IMR-90 (cell line): ENCODE data around the gene MAP2K5. TPM values are rescaled to one million over a fixed set of nuclear protein-coding genes. Genes with fewer than 3 reads are reported as not detected.

Experiments
- ATAC-seq: fragments of 200-7000 bp; cut with Tn5 transposase; 2 replicates; pipeline ENCODE4 v1.9.1; 2020; ENCODE audit warnings: low read depth, mild to moderate bottlenecking, moderate library complexity
- BruUV-seq: library from RNA; stranded (reverse); fragments of 400-500 nt; replicated peaks from 2 replicates; lab custom pipeline; 2021; lab: Mats Ljungman, UMichigan
- CTCF ChIA-PET: fragments of 300-600 bp; formaldehyde crosslinking; extraction: SDS; loops from one replicate; lab custom pipeline; 2021; ENCODE audit warnings: antibody characterized with exemption; lab: Yijun Ruan, JAX
- POLR2A ChIA-PET: fragments of 300-600 bp; sonication (Branson Sonifier 250); formaldehyde crosslinking; loops from one replicate; lab custom pipeline; 2022; ENCODE audit warnings: antibody characterized with exemption; ENCODE audit not compliant: unreplicated experiment; lab: Charles Lee
- DNase-seq: peaks from one replicate; pipeline ENCODE4 v3.0.0; 2013
- H2AFZ ChIP-seq: replicated peaks from 2 replicates; pipeline ENCODE3; 2013; ENCODE audit warnings: low read length, mild to moderate bottlenecking; ENCODE audit not compliant: poor library complexity
- H2AK5ac ChIP-seq: 2 replicates; pipeline ENCODE4 v1.6.1; 2013; ENCODE audit warnings: low read depth, low read length, inconsistent platforms
- H2AK9ac ChIP-seq: replicated peaks from 2 replicates; pipeline ENCODE3; 2013; ENCODE audit warnings: mild to moderate bottlenecking, low read depth, low read length, moderate library complexity; ENCODE audit not compliant: poor library complexity
- H2BK120ac ChIP-seq: 2 replicates; pipeline ENCODE4 v1.6.1; 2013; ENCODE audit warnings: low read depth, low read length, inconsistent platforms
- H2BK15ac ChIP-seq: 3 replicates; pipeline ENCODE4 v1.6.1; 2013; ENCODE audit warnings: low read depth, low read length, inconsistent platforms
- H2BK20ac ChIP-seq: 2 replicates; pipeline ENCODE4 v1.6.1; 2013; ENCODE audit warnings: low read depth, mild to moderate bottlenecking, inconsistent platforms, low read length, moderate library complexity
- H2BK5ac ChIP-seq: 2 replicates; pipeline ENCODE4 v1.6.1; 2013; ENCODE audit warnings: mild to moderate bottlenecking, low read depth, low read length, inconsistent platforms; ENCODE audit not compliant: poor library complexity, severe bottlenecking
- H3K14ac ChIP-seq: replicated peaks from 2 replicates; pipeline ENCODE4 v1.6.1; 2013; ENCODE audit warnings: low read depth, low read length, inconsistent platforms
- H3K18ac ChIP-seq: 2 replicates; pipeline ENCODE4 v1.6.1; 2013; ENCODE audit warnings: low read depth, low read length, control low read depth
- H3K23ac ChIP-seq: 2 replicates; pipeline ENCODE4 v1.6.1; 2013; ENCODE audit warnings: low read depth, low read length, inconsistent platforms
- H3K27ac ChIP-seq: 2 replicates; pipeline ENCODE4 v1.5.1; 2013; ENCODE audit warnings: mild to moderate bottlenecking, control low read depth, low read length; ENCODE audit not compliant: insufficient read depth
- H3K27me3 ChIP-seq: 2 replicates; pipeline ENCODE4 v1.6.1; 2013; ENCODE audit warnings: low read length; ENCODE audit not compliant: control insufficient read depth, insufficient read depth
- H3K36me3 ChIP-seq: 2 replicates; pipeline ENCODE4 v1.6.1; 2013; ENCODE audit warnings: low read length, mixed read lengths; ENCODE audit not compliant: control insufficient read depth, insufficient read depth
- H3K4ac ChIP-seq: 2 replicates; pipeline ENCODE4 v1.6.1; 2013; ENCODE audit warnings: low read depth, low read length, inconsistent platforms
- H3K4me1 ChIP-seq: 2 replicates; pipeline ENCODE4 v1.6.1; 2013; ENCODE audit warnings: low read length, mixed read lengths; ENCODE audit not compliant: control insufficient read depth, insufficient read depth
- H3K4me2 ChIP-seq: 2 replicates; pipeline ENCODE4 v1.6.1; 2013; ENCODE audit warnings: low read depth, mild to moderate bottlenecking, control low read depth, low read length, moderate library complexity
- H3K4me3 ChIP-seq: 2 replicates; pipeline ENCODE4 v1.5.1; 2013; ENCODE audit warnings: low read depth, mild to moderate bottlenecking, control low read depth, low read length, moderate library complexity; ENCODE audit not compliant: insufficient read depth
- H3K56ac ChIP-seq: 2 replicates; pipeline ENCODE4 v1.6.1; 2013; ENCODE audit warnings: low read length, inconsistent platforms; ENCODE audit not compliant: insufficient read depth; ENCODE audit errors: extremely low read depth
- H3K79me1 ChIP-seq, 2 experiments: 2 replicates each; pipeline ENCODE4 v1.6.1; 2013; ENCODE audit warnings: low read length in 2 of 2, inconsistent platforms in 1 of 2, low read depth in 1 of 2
- H3K9ac ChIP-seq: 2 replicates; pipeline ENCODE4 v1.6.1; 2013; ENCODE audit warnings: low read depth, low read length, control low read depth
- H3K9me1 ChIP-seq: 2 replicates; pipeline ENCODE4 v1.6.1; 2013; ENCODE audit warnings: low read length, inconsistent platforms; ENCODE audit not compliant: insufficient read depth
- H3K9me3 ChIP-seq: 2 replicates; pipeline ENCODE4 v1.6.1; 2013; ENCODE audit warnings: low read length; ENCODE audit not compliant: control insufficient read depth, insufficient read depth
- H4K20me1 ChIP-seq: 2 replicates; pipeline ENCODE4 v1.6.1; 2013; ENCODE audit warnings: low read length, inconsistent platforms; ENCODE audit not compliant: insufficient read depth
- H4K5ac ChIP-seq: 2 replicates; pipeline ENCODE4 v1.6.1; 2013; ENCODE audit warnings: mild to moderate bottlenecking, low read depth, low read length, control low read depth
- H4K8ac ChIP-seq, 2 experiments: 2 replicates each; pipeline ENCODE4 v1.6.1; 2013; ENCODE audit warnings: low read depth in 2 of 2, low read length in 2 of 2, control low read depth in 1 of 2, inconsistent platforms in 1 of 2
- H4K91ac ChIP-seq: 2 replicates; pipeline ENCODE4 v1.6.1; 2013; ENCODE audit warnings: low read depth, low read length, inconsistent platforms; ENCODE audit not compliant: insufficient read depth
- RAD21 ChIP-seq: IDR thresholded peaks from 2 replicates; pipeline ENCODE4 v1.6.1; 2012; ENCODE audit warnings: low read length, improper control_type of control experiment
- WGBS, 2 experiments: methylation state at CpG; one replicate each; pipeline versions ENCODE4 v1.1.5 to v1.1.7; 2013; ENCODE audit warnings: missing lambda C conversion rate in 2 of 2; ENCODE audit not compliant: insufficient read length in 1 of 2; ENCODE audit errors: extremely low coverage in 2 of 2; 5-methylcytosine and 5-hydroxymethylcytosine counted together
- dilution Hi-C: fragments of 300-500 bp; cut with HindIII; formaldehyde crosslinking; loops from one replicate; pipeline ENCODE4 v1.14.3; 2018; ENCODE audit warnings: low sequenced_read_pairs; ENCODE audit not compliant: unreplicated experiment
- in situ Hi-C: fragments of 300-500 bp; cut with MboI; formaldehyde crosslinking; loops from 3 replicates; pipeline ENCODE4 v1.14.3; 2019; ENCODE audit warnings: low sequenced_read_pairs, inconsistent platforms, mixed read lengths
- intact Hi-C: fragments of 100-400 bp; cut with micrococcal nuclease; formaldehyde crosslinking; loops from 2 replicates; pipeline ENCODE4 v1.10.0; 2022
- polyA plus RNA-seq, 3 experiments: library from polyadenylated mRNA; depleted of rRNA; stranded (reverse); fragments of >200 nt; gene quantifications; 2 replicates each; pipeline ENCODE4 v1.2.3, GENCODE V29; 2012; ENCODE audit warnings: low replicate concordance in 1 of 3
- total RNA-seq: library from RNA; depleted of rRNA; stranded (reverse); fragments of >200 nt; gene quantifications from 2 replicates; pipeline ENCODE4 v1.2.3, GENCODE V29; 2012

MAP2K5 gene
- total and polyA plus RNA-seq, 2 of the 4 experiments (the other 2 are of a cell fraction), result 1.6 to 6.1 TPM

DNA sequence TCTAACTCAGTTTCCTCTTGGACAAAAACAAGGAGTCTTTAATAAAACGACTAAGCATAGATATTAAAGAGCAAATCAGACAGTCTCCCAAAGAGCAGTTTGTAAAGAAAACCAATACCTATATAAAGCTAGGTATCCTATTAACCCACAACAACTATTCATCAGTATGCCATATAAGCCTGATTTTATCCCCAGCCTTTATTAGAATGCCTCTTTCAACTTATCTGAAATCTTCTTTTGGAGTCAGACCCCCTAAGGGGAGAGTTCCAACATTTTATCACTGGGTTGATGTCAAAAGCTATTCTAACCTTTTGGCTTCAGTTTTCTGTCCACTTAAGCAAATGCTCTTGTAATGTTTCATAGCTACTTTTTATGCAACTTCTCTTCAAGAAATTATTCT, 17.8 kb downstream of the MAP2K5 start:
- ChIA-PET POLR2A (no interaction called here), CTCF (no interaction called here)
- Histone ChIP-seq H3K79me1 (peaks cover 3% of the 10 kb centered on the region in 2 experiments; a peak in 2 of 4 replicates), H3K9me1 (no peaks in the 10 kb centered on the region), H3K23ac (no peak overlapping the region), H4K8ac (no peak overlapping the region), H3K9me3 (no peaks in the 10 kb centered on the region), H2BK15ac (no peak overlapping the region), H3K14ac (no peak overlapping the region), H4K20me1 (no peaks in the 10 kb centered on the region), H4K5ac (no peak overlapping the region), H2BK120ac (no peak overlapping the region), H2AK5ac (no peak overlapping the region), H4K91ac (no peak overlapping the region), H3K4ac (no peak overlapping the region), H3K18ac (no peak overlapping the region), H3K9ac (no peak overlapping the region), H3K4me3 (no peak overlapping the region), H3K4me2 (no peak overlapping the region), H2AK9ac (no peak overlapping the region), H2BK20ac (no peak overlapping the region), H2AFZ (no peak overlapping the region), H3K27me3 (no peaks in the 10 kb centered on the region), H3K56ac (no peak overlapping the region), H3K36me3 (peaks cover 5% of the 10 kb centered on the region), H3K4me1 (no peaks in the 10 kb centered on the region), H2BK5ac (no peak overlapping the region), H3K27ac (no peak overlapping the region)
- TF ChIP-seq RAD21, result no peak
- DNase-seq (no peak), ATAC-seq (no peak)
- intact Hi-C loops, result no loop called here
- in situ Hi-C loops, result no loop called here
- dilution Hi-C loops, result no loop called here
- no TSS peak for BruUV-seq
- no CpG with 5 or more reads among the region's 1 CpG for WGBS, 2 experiments
